ENCODE results near the gene SLC37A1.

SLC37A1 gene

DNA sequence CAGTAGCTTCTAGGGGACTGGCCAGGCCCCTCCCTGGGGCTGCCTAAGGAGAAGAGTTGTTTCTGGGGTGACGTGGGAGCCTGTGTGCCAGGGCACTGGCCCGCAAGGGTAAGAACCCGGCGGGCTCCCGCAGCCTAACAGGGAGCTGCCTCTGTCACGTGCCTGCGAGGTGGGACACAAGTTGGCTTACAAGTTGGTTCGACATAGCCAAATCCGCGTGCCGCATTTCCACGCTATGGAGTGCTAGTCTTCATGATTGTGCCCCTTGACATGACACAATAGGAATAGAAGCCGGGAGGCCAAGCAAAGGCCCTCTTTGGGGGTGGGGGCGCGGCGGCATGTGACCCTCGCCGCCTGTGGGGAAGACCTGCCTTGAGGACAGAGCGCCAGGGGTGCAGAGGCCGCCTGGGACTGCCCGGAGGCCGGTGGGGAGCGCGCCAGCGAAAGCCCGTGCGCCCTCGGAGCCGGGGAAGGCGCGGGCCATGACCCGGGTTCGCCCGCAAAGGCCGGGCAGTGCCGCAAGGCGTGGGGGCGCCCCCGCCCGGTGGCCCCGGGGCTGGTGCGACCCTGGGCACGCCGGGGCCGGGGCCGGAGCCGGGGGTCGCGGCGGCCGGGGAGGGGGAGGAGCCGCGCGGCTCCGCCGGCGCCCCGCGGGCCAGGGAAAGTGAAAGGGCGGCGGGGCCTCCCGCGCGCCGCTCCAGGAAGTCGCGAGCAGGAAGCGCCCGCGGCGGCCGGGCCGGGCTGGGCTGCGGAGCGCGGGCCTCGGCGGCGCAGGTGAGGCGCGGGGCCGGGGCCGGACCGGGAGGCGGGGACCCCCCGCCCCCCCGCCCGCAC lies at the start of gene SLC37A1:
Gene SLC37A1 (plus strand): TSS at position 702 of the 834 bp plus-strand sequence. CDS start 4,603 bp downstream, outside the sequence.
- DNase-seq = peak; percentile 53 to 65

DNA sequence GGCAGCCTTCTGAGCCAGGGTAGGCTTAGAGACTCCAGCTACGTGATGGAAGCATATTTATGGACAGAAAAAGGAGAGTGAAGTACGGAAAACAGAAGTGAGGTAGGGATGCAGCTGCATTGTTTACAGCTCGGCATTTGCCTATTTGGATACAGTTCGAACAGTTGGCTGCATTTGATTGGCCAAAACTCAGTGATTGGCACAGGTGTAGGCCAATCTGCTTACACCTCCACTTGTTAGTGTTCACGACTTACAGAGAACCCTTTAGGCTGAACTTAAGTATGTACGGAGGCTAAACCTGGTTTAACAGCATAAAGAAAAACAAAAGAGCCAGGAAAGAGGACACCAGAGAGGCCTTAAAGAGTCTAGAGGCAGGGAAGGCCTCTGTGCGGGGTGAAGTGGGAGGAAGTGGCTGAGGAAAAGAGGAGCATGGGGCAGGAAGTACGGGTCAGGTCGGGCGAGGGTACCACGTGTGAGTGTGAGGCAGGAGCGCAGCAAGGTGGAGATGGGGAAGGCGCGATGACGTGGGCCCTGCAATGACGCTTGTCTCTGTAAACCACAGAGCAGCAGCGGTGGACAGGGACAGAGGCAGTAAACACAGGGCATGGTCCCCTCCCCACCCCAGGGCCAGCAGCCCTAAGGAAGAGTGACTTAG lies 49.7 kb upstream of the SLC37A1 start:
- peak; percentile 84 to 85 for DNase-seq

DNA sequence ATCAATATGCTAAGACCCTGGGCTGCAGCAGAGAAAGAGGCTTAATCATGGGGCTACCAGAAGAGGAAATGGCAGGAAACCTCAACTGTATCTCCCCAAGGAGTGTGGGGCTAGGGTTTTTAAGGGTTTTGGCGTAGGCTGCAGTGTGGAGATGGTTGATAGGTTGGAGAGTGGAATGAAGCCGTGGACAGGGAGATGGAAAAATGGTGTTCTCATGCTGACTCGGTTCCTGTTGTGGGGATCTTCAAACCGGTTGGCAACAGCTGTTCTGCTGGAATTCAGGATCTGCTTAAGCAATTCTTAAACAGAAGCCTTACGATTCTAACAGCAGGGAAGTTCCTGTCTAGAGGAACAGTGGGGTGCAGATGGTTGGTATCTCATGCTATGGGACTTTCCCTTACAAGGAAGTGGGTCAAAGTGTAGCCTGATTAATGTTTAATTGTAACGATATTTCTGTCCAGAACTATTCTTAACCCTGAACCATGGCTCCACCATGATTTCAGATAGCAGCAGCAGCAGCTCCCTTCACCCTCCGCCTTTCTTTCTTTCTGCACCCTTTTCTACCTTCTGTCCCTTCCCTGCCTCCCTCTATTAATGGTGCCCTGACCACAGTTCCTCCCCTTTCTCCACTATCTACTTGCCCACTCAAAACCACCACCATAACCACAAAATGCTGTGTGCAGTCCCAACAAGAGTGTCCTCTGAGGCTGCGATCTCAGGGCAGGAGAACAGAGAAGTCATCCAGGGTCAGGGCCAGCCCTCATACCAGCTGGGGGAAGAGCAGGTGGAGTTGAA lies 48.4 kb upstream of the SLC37A1 start:
- DNase-seq = peak in 1 of 2 experiments; percentile 27

DNA sequence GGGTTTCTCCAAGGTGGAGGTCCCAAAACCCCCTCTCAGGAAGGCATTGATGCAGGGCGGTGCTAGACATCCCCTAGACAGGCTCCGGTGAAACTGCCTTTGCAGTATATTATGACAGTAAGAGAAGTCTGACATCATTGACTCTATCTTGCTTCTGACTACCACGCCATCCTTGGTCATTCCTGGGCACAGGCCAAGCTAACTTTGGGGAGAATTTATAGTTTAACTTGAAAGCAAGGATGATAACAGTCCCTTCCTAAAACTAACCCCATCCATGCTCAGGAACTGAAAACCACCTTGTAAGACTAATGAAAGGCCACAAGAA lies 47.9 kb upstream of the SLC37A1 start:
- no peak for DNase-seq

DNA sequence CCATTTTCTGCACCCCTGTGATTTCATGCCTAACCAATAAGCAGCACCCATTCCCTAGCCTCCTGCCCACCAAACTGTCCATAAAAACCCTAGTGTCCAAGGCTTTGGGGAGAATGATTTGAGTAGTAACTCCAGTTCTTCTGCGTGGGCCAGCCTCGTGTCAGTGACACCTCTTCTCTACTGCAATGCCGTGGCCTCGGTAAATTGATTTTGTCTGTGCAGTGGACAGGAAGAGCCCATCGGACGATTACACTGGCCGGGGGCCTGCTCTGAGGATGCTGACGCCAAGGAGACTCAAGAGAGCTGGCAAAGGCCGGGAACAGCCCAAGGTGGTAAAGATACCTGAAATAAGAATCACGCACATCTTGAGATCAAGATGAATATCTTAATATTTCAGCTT lies 47.0 kb upstream of the SLC37A1 start:
- DNase-seq = peak in 1 of 2 experiments; percentile 7

DNA sequence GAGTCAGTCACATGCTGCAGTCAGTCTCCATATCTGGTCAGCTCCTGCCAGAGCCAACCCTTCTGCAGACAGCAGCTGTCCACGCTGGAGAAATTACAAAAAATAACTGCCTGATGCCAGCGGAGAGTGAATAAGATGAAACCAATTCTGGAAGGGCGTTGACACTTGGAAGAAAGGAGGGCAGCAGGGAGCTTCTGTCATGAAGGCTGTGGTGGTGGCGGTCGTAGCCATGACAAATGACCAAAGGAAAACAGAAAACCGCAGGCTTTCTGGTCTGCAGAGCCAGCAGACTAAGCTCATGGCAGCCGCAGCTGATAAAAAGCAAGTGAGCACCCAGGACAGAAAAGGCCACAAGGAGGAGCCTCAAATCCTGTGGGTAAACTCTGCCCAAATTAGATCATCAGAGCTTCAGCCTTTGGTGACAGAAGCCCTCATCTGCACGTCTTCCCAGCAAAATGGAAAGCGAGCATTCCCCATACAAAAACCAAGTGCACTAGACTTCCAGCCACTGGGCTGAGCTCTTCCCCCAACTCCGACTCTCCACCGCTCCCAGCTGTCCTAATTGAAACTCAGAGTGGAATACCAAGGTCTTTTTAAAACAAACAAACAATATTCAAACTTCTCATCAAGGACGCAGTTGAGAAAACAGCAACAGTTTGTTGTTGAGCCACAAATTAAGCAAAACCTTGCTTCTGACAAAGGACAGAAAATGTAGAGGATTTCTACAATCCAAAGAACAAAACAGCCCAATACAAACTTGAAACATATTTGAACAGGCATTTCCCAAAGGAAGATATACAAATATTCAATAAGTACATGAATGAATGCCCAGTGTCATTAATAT lies 46.3 kb upstream of the SLC37A1 start:
- peak; percentile 19 to 20 for DNase-seq

DNA sequence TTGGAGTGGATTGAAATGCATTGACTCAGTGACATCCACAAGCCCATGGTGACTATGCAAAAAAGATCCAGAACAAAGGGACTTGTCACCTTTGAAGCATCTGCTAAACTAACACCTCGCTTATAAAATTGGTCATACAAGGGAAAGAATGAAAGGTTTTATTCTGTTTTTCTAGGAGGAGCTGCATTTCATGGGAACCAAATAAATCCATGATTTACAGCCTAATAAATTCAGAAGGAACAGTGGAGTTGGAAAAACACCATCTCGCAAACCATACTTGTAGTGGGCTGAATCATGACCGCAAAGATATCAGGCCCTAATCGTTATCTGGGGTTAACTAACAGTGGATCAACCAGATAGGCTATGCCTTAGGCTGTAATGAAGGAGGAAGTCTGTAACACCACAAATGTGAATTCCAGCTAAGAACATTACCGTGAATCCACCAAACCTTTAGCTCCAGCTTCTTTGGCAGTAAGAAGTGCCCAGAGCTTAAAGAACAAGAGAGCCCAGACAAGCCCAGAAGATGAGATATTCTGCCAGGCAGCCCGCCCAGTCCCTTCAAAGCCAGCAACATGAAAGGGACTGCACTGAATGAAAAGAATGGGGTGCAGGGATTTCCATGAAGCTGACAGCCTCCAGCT lies 45.0 kb upstream of the SLC37A1 start:
- DNase-seq = no peak

DNA sequence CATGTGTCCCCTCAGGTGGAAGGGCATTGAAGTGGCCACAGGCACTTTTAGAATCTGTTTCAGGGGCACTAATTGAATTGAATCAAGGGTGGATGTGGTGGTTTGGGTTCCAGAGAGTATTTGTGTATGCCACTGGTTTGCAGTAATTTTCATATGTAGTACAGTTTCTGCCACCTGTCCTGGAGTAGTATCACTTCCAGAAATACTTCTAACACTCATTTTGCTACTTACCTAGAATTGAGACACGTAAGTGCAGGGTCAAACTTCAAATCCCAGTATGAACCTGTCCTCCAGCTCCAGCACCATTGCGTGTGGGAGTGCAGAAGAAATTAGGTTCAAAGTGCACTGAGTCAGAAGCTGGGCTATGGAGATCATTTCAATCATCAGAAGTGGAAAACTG lies 44.4 kb upstream of the SLC37A1 start:
- DNase-seq = peak; percentile 12 to 17

DNA sequence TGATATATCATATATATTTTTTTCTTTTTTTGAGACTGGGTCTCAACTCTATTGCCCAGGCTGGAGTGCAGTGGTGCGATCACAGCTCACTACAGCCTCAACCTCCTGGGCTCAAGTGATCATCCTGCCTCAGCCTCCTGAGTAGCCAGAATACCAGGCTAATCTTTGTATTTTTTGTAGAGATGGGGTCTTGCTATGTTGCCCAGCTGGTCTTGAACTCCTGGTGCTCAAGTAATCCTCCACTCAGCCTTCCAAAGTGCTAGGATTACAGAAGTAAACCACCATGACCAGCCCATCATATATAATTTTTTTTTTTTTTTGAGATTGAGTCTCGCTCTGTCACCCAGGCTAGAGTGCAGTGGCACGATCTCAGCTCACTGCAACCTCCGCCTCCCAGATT lies 43.9 kb upstream of the SLC37A1 start:
- DNase-seq = peak in 1 of 2 experiments; percentile 4

DNA sequence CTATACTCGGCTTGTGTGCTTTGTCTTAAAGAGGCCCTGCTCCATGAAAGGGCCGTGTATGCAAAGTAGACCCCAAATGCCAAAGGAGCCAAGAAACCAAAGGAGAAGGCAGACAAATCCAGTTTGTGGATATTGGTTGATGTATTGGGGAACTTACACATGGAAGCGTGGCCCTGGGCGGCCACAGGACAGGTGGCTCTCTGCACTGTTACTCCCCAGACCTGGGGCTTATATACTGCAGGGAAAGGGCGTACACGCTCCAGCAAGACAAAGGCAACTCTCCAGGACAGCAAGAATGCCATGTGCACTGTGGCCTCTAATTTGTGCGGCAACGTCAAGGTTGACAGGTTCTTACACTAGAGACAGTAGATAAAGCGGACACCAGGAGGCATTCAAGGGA lies 42.4 kb upstream of the SLC37A1 start:
- DNase-seq = peak in 1 of 2 experiments; percentile 9

DNA sequence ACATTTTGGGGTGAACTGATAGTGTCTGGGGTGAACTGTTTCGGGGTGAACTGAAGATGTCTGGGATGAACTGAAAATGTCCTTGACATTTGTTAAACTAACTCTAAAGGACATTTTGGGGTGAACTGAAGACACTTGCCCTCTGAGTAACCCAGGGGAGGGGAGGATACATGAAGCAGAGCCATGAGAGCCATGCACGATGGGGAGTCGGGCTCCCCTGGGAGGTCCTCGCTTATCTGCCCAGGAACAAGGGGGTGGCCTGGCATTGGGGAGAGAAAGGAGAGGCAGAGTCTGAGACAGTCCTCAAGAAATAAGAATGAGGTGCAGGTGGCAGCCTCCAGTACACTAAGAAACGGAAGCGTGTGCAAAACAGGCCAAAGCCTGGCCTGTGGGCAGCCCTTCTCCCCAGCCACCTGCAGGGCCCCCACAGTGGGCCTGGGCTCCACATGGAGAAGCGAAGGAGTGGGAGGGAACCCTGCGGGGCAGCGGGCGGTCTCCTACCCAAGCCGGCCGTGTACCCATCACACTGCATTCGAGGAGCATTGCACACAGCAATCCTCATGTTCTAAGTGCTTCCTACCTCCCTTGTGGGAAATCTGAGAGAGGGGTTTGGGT lies 41.8 kb upstream of the SLC37A1 start:
- DNase-seq = no peak

DNA sequence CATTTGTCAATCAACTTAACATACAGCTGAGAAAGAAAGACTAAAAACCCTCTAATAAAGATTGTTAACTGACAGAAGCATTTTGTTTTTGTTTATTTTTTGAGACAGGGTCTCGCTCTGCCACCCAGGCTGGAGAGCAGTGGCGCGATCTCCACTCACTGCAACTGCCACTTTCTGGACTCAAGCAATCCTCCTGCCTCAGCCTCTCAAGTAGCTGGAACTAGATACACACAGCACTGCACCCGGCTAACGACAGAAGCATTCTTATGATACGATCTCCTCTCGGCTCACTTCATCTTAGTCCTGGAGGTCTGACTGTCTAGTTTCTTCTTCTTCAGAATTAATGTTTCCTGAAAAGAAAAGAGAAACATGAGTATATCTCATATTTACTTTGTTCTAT lies 41.1 kb upstream of the SLC37A1 start:
- DNase-seq = no peak

DNA sequence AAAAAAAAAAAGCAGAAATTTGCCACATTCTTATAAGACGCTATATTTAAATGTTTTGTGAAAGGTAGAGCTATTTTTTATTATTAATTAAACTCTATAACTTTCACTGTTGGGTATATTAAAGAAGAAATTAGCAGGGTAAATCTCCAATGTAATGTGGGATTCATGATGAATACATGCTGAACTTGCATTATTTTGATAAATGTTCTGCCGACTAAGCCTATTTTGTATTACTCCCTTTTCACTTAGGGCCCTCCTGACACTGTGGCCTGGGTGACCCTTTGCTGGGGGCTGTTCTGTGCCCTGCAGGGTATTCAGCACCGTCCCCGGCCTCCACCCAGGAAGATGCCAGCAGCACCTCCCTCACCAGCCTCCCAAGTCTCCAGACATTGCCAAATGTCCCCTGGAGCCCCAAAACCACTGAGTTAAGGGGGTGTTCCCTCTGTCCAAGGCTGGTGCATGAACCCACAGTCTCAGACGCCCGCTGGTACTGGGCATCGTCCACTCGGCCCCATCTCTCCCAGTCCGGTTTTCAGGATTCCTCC lies 40.1 kb upstream of the SLC37A1 start:
- peak in 1 of 2 experiments; percentile 4 for DNase-seq

DNA sequence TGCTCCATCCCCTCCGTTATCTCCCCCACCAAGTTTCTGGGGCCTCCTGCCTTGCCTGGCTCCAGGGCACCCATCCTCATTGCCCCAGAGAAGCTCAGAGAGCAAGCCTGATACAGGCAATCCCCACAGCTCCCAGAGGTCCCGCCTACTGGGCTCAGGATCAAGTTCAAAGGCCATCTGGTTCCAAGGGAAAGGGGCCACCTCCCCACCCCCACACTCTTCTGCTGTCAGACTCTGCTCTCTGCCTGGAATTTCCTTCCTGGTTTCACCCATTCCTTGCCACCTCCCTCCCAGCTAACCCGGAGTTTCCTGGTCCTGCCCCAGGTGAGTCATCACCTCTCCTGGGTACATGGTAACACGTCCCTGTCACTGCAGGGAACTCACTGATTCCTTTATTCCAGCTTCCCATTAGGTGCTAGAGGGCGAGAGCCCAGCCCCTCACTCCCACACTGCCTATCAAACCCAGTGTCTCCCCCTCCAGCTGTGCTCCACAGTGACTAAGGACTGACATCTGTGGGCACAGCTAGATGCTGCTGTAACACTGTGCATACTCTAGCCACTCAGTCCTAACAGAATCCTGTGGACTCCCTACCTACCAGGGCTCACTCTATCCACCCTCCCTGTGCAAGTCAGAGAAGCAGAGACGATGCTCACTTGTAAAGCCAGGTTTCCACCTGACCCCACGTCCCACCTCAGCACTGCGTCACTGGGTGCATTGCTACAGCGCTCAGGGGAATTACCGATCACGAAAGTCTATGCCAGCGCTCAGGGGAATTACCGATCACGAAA lies 39.4 kb upstream of the SLC37A1 start:
- DNase-seq = peak in 1 of 2 experiments; percentile 16

DNA sequence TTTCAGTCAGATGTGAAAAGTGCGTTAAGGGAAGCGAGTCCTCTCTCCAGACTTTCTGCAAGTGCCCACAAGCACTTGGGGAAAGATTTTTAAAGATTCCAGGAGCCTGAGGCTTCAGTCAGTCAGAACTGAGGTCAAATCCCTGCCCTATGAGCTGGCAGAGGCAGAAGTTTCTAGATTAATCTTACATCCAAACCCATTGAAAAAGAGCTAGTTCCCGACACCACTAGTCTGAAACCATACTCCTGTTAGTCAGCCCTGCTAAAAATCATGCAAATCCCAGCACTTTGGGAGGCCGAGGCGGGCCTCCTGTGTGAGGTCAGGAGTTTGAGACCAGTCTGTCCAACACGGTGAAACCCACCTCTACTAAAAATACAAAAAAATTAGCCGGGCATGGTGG lies 38.6 kb upstream of the SLC37A1 start:
- peak in 1 of 2 experiments; percentile 14 for DNase-seq

DNA sequence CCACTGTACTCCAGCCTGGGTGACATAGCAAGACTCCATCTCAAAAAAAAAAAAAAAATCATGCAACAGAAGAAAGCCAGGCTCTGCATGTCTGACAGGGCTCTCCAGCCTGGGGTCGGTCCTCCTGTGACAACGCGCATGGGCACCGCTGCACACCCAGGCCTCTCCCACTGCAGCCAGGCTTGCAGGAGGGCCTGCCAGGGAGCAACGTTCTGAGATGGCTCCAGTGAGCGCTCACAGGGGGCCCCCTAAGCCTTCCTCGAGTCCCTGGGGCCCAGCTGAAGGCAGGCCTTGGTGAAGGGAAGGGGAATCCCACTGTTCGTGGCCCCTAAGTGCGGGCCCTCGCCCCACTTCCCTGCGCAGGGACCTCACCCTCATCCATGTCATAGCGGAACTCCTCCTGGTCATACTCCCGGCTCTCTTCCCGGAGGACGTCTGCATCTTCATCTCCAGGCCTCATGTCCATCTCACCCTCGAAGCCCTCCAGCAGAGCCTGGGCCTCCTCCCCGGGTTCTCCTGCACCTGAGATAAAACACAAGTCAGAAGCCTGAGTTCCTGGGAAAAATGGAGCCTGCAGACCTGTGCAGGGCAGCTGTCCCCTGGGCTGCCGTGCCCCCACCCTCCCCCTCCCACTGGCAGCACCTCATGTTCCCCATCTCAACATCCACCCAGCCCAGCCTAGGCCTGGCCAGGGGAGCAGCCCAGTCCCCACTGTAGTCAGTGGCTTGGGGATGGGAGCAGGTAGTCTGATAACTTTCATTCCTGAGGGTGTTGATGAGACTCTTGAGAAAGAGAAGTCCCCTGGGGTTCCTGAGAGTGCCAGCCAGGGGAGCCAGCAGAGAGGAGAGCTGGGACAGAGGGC lies 37.9 kb upstream of the SLC37A1 start:
- DNase-seq = peak; percentile 4 to 9

DNA sequence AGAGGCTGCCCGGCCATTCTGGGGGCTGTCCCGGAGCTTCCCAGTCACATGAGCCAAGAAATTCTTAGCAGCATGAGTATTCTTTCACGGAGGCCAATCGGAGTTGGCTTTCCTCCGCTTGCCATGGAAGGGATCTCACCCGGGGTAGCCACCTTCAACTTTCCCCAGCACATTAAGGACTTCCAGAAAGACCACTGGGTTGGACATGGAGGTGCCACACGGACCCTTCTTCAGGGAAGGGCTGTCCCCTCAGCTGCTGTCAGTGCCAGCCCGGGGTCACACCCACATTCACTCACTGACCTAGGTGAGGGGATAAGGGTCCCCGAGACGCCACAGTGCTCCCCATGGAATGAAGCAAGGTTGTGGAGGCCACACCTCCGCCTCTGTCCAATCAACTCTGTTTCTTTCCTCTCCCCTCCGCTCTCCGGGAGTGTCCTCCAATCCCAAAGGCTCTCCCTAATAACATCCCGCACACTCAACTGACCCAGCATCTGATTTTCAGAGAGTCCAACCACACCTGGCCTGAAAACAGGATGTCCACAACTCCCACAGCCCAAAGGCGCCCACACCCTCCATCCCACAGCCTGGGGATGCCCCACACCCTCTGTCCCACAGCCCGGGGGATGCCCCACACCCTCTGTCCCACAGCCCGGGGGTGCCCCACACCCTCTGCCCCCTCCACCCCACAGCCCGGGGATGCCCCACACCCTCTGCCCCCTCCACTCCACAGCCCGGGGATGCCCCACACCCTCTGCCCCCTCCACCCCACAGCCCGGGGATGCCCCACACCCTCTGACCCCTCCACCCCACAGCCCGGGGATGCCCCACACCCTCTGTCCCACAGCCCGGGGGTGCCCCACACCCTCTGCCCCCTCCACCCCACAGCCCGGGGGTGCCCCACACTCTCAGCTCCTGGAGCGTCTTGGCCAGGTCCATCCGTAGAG lies 37.0 kb upstream of the SLC37A1 start:
- DNase-seq = peak in 1 of 2 experiments; percentile 12

DNA sequence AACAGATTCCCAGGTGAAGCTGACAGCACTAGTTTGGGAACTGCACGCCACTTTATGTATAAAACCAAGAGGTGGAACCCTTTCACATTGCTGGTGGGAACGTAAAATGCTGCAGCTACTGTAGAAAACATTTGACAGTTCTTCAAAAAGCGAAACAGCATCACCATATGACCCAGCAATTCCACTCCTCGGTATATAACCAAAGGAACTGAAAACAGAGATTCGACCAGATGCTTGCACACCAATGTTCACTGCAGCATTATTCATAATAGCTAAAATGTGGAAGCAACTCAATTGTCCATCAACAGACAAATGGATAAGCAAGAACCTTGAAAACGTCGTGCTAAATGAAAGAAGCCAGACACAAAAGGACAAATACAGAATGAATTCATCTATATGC lies 35.1 kb upstream of the SLC37A1 start:
- no peak for DNase-seq

Measured in activated T-cell treated with anti-CD3 and anti-CD28 coated beads, Interleukin-2, amount 50 U/mL, for 48 hours (primary cell).